ENCODE data around the gene NKAPD1. TPM values are rescaled to one million over a fixed set of nuclear protein-coding genes. Genes with fewer than 3 reads are reported as not detected.

Gene NKAPD1
- polyA plus RNA-seq, 1 of the 3 experiments (the other 2 are of a cell fraction), result 9.2 TPM

GRCh38 chr11:112042161-112042960 lies 31.7 kb upstream of the NKAPD1 start:
- Histone ChIP-seq H3K27ac (ENCODE audit: low read depth in 2 of 2, low read length in 1 of 2) (peak overlapping the region in 1 of 2 experiments; percentile 43; a peak in 3 of 4 replicates), H3K9me3 (no peaks in the 10 kb centered on the region), H3F3A (replicated peaks; ENCODE audit: insufficient read depth) (peaks cover 8% of the 10 kb centered on the region), H3K9ac (no peak overlapping the region), H3K4me1 (ENCODE audit: control insufficient read depth in 1 of 2, insufficient read depth in 2 of 2, low read depth in 1 of 2, low read length in 1 of 2) (no peaks in the 10 kb centered on the region; a peak in 1 of 4 replicates), H3K27me3 (ENCODE audit: insufficient read depth) (no peaks in the 10 kb centered on the region), H3K4me2 (no peak overlapping the region), H2AFZ (ENCODE audit: low read depth) (no peak overlapping the region), H3K9me2 (no peaks in the 10 kb centered on the region), H3K4me3 (ENCODE audit: low read depth in 2 of 2, low read length in 1 of 2) (no peak overlapping the region), H4K20me1 (ENCODE audit: insufficient read depth) (no peaks in the 10 kb centered on the region), H3K79me2 (ENCODE audit: insufficient read depth) (peaks cover 3% of the 10 kb centered on the region; the same call in 1 of the 2 replicates), H3K36me3 (replicated peaks in 1 of 2; ENCODE audit: control insufficient read depth in 1 of 2, insufficient read depth in 2 of 2, low read length in 1 of 2) (peaks cover 64% of the 10 kb centered on the region in 2 experiments)
- 50% methylated on average over 6 of the region's 6 CpGs for WGBS (ENCODE audit: low lambda C conversion rate)
- ChIA-PET CTCF (interaction anchor here (1.0 to 1.2 kb wide), 2 partner anchors 9 to 11 kb away, joined by 3 to 4 read pairs; no protein-coding TSS in a partner anchor), POLR2A (no interaction called here)
- no peak for DNase-seq
- TF ChIP-seq USF2 (IDR thresholded peaks at IDR 0.05; ENCODE audit: borderline replicate concordance, low read depth, low read length) (no peak), NFIC (IDR thresholded peaks at IDR 0.05; ENCODE audit: borderline replicate concordance) (no peak), ZBTB33 (IDR thresholded peaks at IDR 0.05; ENCODE audit: borderline replicate concordance, low read depth) (no peak), RCOR1 (IDR thresholded peaks at IDR 0.05; ENCODE audit: low read length) (no peak), POLR2AphosphoS5 (IDR thresholded peaks at IDR 0.05; ENCODE audit: low read depth, low read length) (no peak), USF1 (IDR thresholded peaks at IDR 0.05; ENCODE audit: borderline replicate concordance, low read depth) (no peak), YY1 (IDR thresholded peaks at IDR 0.05; ENCODE audit: low read depth) (no peak), FOSL2 (IDR thresholded peaks at IDR 0.05; ENCODE audit: borderline replicate concordance, low read depth) (peak; percentile 38; the same call in 1 of the 2 replicates), REST (IDR thresholded peaks at IDR 0.05; ENCODE audit: low read depth, low read length) (no peak), GATA2 (CRISPR knock-in tag; IDR thresholded peaks at IDR 0.05) (no peak), SMC3 (IDR thresholded peaks at IDR 0.05; ENCODE audit: low read depth, low read length) (no peak), CTCF (IDR thresholded peaks at IDR 0.05) (no peak), NRF1 (IDR thresholded peaks at IDR 0.05; ENCODE audit: low read depth, low read length) (no peak), EZH2phosphoT487 (IDR thresholded peaks at IDR 0.05; ENCODE audit: borderline replicate concordance, low read depth) (no peak), GABPA (IDR thresholded peaks at IDR 0.05; ENCODE audit: low read depth) (no peak), TCF12 (IDR thresholded peaks at IDR 0.05) (0 out of 2 replicates have a peak, but pooled peaks have one; percentile 15), SIN3A (IDR thresholded peaks at IDR 0.05; ENCODE audit: borderline replicate concordance, low read depth, low read length) (no peak), MAX (IDR thresholded peaks at IDR 0.05; ENCODE audit: low read depth) (no peak), FOXJ3 (CRISPR knock-in tag; IDR thresholded peaks at IDR 0.05) (no peak), MXI1 (IDR thresholded peaks at IDR 0.05; ENCODE audit: low read depth, low read length) (no peak), MEF2A (IDR thresholded peaks at IDR 0.05; ENCODE audit: borderline replicate concordance, low read depth) (no peak), RFX5 (IDR thresholded peaks at IDR 0.05; ENCODE audit: low read length) (no peak), RAD21 (IDR thresholded peaks at IDR 0.05; ENCODE audit: low read length) (no peak), TAF1 (IDR thresholded peaks at IDR 0.05; ENCODE audit: borderline replicate concordance, low read depth, low read length) (no peak)
